Stomach smooth muscle (tissue), 2 donors: Measurements from ENCODE around the gene CX3CR1.

Experiments
- H3K27ac ChIP-seq: one replicate; pipeline ENCODE4 v1.7.0; 2013; ENCODE audit warnings: mild to moderate bottlenecking, low read length, inconsistent platforms
- H3K27me3 ChIP-seq, 2 donors: one replicate each; pipeline ENCODE4 v1.7.0; 2013; ENCODE audit warnings: low read length in 2 of 2; ENCODE audit not compliant: insufficient read depth in 2 of 2, control insufficient read depth in 1 of 2
- H3K36me3 ChIP-seq, 2 donors: one replicate each; pipeline ENCODE4 v1.7.0; 2013; ENCODE audit warnings: low read length in 2 of 2; ENCODE audit not compliant: control insufficient read depth in 2 of 2, insufficient read depth in 2 of 2
- H3K4me1 ChIP-seq: one replicate; pipeline ENCODE4 v1.7.0; 2013; ENCODE audit warnings: low read length; ENCODE audit not compliant: control insufficient read depth, insufficient read depth
- H3K4me3 ChIP-seq, 2 donors: one replicate each; pipeline ENCODE4 v1.7.0; 2013; ENCODE audit warnings: low read length in 2 of 2
- H3K9ac ChIP-seq, 2 donors: one replicate each; pipeline ENCODE4 v1.7.0; 2013; ENCODE audit warnings: low read length in 2 of 2, mild to moderate bottlenecking in 1 of 2
- H3K9me3 ChIP-seq, 2 donors: one replicate each; pipeline ENCODE4 v1.7.0; 2013; ENCODE audit warnings: low read length in 2 of 2; ENCODE audit not compliant: control insufficient read depth in 2 of 2
- donor health status: healthy.
- donor health status: Pancreatic carcinoma.

CX3CR1 gene

GRCh38 chr3:39278616-39278935, 1.3 kb downstream of the CX3CR1 start:
- Histone ChIP-seq H3K4me1 (no peaks in the 10 kb centered on the region), H3K4me3 (no peak overlapping the region), H3K9ac (no peak overlapping the region), H3K27me3 (peaks cover 0 to 2% of the 10 kb centered on the region in 2 donors), H3K36me3 (no peaks in the 10 kb centered on the region), H3K9me3 (no peaks in the 10 kb centered on the region), H3K27ac (no peak overlapping the region)

- H3K9me3 ChIP-seq: no peaks in the 10 kb centered on the region
- H3K27ac ChIP-seq: no peak overlapping the region
- H3K27me3 ChIP-seq: peaks cover 0 to 2% of the 10 kb centered on the region in 2 donors
- no peak overlapping the region for H3K4me3 ChIP-seq
- H3K4me1 ChIP-seq: no peaks in the 10 kb centered on the region
- H3K36me3 ChIP-seq: no peaks in the 10 kb centered on the region
- H3K9ac ChIP-seq: no peak overlapping the region
Measured at GRCh38 chr3:39277893-39278615, 1.8 kb downstream of the CX3CR1 start.

GRCh38 chr3:39276746-39277145, 3.1 kb downstream of the CX3CR1 start:
- Histone ChIP-seq H3K27me3 (peaks cover 0 to 2% of the 10 kb centered on the region in 2 donors), H3K9me3 (no peaks in the 10 kb centered on the region), H3K27ac (no peak overlapping the region), H3K36me3 (no peaks in the 10 kb centered on the region), H3K9ac (no peak overlapping the region), H3K4me3 (no peak overlapping the region), H3K4me1 (no peaks in the 10 kb centered on the region)

GRCh38 chr3:39275963-39276593, 3.8 kb downstream of the CX3CR1 start:
- Histone ChIP-seq H3K9ac (no peak overlapping the region), H3K36me3 (no peaks in the 10 kb centered on the region), H3K27ac (no peak overlapping the region), H3K27me3 (peaks cover 0 to 2% of the 10 kb centered on the region in 2 donors), H3K4me1 (no peaks in the 10 kb centered on the region), H3K4me3 (no peak overlapping the region), H3K9me3 (no peaks in the 10 kb centered on the region)

- no peak overlapping the region for H3K27ac ChIP-seq
Measured at GRCh38 chr3:39275052-39275451, 4.8 kb downstream of the CX3CR1 start.

GRCh38 chr3:39273119-39273518, 6.7 kb downstream of the CX3CR1 start:
- Histone ChIP-seq H3K9ac (no peak overlapping the region), H3K27me3 (no peaks in the 10 kb centered on the region), H3K27ac (no peak overlapping the region), H3K9me3 (no peaks in the 10 kb centered on the region), H3K4me3 (no peak overlapping the region), H3K36me3 (no peaks in the 10 kb centered on the region), H3K4me1 (peaks cover 2% of the 10 kb centered on the region)

More at GRCh38 chr3:39275052-39275451, 4.8 kb downstream of the CX3CR1 start:
- Histone ChIP-seq H3K27me3 (no peaks in the 10 kb centered on the region), H3K4me1 (no peaks in the 10 kb centered on the region), H3K36me3 (no peaks in the 10 kb centered on the region), H3K4me3 (no peak overlapping the region), H3K9me3 (no peaks in the 10 kb centered on the region), H3K9ac (no peak overlapping the region)

GRCh38 chr3:39272191-39272590, 7.6 kb downstream of the CX3CR1 start:
- no peak overlapping the region for H3K9ac ChIP-seq
- no peak overlapping the region for H3K27ac ChIP-seq
- no peak overlapping the region for H3K4me3 ChIP-seq
- no peaks in the 10 kb centered on the region for H3K27me3 ChIP-seq
- H3K36me3 ChIP-seq: no peaks in the 10 kb centered on the region
- no peaks in the 10 kb centered on the region for H3K9me3 ChIP-seq
- H3K4me1 ChIP-seq: peaks cover 2% of the 10 kb centered on the region

- Histone ChIP-seq H3K27ac (no peak overlapping the region), H3K27me3 (no peaks in the 10 kb centered on the region), H3K4me1 (peaks cover 2% of the 10 kb centered on the region), H3K9ac (no peak overlapping the region), H3K36me3 (no peaks in the 10 kb centered on the region), H3K9me3 (no peaks in the 10 kb centered on the region), H3K4me3 (no peak overlapping the region)
Measured at GRCh38 chr3:39271363-39271914, 8.4 kb downstream of the CX3CR1 start.

GRCh38 chr3:39269528-39269927, 10.3 kb downstream of the CX3CR1 start:
- H3K27me3 ChIP-seq: no peaks in the 10 kb centered on the region
- H3K36me3 ChIP-seq: no peaks in the 10 kb centered on the region
- H3K4me3 ChIP-seq: no peak overlapping the region
- H3K4me1 ChIP-seq: peaks cover 2% of the 10 kb centered on the region
- H3K27ac ChIP-seq: no peak overlapping the region
- no peaks in the 10 kb centered on the region for H3K9me3 ChIP-seq
- H3K9ac ChIP-seq: no peak overlapping the region

- Histone ChIP-seq H3K4me3 (no peak overlapping the region), H3K27ac (no peak overlapping the region), H3K9ac (no peak overlapping the region), H3K9me3 (no peaks in the 10 kb centered on the region), H3K27me3 (no peaks in the 10 kb centered on the region), H3K4me1 (peaks cover 2% of the 10 kb centered on the region), H3K36me3 (no peaks in the 10 kb centered on the region)
Measured at GRCh38 chr3:39268549-39268900, 11.3 kb downstream of the CX3CR1 start.
